GM21360 (cell line): Measurements from ENCODE around the gene VPS41.

Experiments
- ATAC-seq: cut with Tn5 transposase; IDR thresholded peaks from one replicate; pipeline ENCODE4 v1.9.1; 2021; ENCODE audit warnings: mild to moderate bottlenecking, moderate library complexity; ENCODE audit not compliant: unreplicated experiment

The VPS41 gene

GRCh38 chr7:38740041-38740440 lies 168.9 kb downstream of the VPS41 start:
- ATAC-seq, result no peak

DNA sequence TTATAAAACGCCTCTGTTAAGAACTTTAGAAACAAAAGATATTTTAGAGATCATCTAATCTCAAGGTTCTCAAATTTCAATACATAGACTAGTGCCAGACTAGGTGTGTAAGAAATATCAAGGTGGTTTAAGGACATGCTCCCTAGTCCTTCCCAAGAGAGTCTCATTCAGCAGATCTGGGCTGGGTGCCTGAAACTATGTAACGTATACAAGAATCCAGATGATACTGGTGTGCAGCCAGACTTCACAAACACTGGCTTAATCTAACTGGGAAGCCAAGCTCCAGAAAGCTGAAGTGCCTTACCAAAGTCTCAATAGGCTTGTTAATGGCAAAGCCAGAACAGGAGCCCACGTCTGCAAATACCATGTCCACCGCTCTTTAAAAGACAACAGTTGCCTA lies 172.9 kb downstream of the VPS41 start:
- ATAC-seq, result no peak

- no peak for ATAC-seq
Observed at GRCh38 chr7:38731215-38731614, 177.8 kb downstream of the VPS41 start.

- ATAC-seq, result no peak
Observed at GRCh38 chr7:38728145-38728544, 180.8 kb downstream of the VPS41 start.

- no peak for ATAC-seq
Observed at GRCh38 chr7:38727184-38727940, 181.6 kb downstream of the VPS41 start.

GRCh38 chr7:38723327-38723726 lies 185.7 kb downstream of the VPS41 start:
- no peak for ATAC-seq

GRCh38 chr7:38716397-38716796 lies 192.6 kb downstream of the VPS41 start:
- no peak for ATAC-seq

DNA sequence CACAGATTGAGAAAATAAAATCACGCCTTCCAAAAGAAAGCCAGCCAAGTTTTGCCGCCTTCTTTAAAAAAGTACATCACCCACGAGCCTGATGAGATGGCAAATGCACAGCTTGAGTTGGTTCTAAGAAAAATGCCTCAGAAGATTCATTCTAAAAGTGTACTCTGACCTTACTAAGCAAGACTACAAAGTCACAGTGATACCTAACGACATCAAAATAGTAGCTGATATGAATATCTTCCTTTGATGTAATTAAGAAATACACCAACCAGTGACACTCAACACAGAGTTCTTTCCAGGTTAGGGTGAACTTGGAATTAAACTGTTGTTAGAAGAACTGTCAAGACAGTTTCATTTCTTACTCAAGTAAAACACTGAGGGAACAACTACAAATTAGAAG lies 199.9 kb downstream of the VPS41 start:
- no peak for ATAC-seq

GRCh38 chr7:38704751-38705150 lies 204.2 kb downstream of the VPS41 start:
- ATAC-seq, result no peak

DNA sequence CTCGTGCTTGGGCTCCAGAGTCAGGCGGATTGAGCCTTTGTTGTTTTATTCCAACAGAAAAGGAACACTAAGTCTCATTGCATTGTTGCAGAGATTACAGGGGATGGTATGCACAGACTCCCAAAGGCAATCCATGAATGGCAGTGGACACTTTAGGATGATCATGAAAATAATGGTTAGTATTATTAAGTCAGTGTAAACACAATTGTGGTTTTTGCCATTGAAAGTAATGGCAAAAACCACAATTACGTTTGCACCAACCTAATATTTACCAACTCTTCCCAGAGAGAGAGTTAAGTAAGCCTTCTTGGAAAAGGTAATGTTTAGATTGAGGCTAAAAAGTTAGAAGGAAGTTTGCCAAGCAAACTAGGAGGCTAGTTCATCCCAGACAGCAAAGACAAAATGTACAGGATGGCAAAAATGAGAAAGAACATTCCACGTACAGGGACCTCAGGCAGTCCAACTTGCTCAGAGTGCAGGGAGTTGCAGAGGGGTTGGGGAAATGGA lies 204.9 kb downstream of the VPS41 start:
- no peak for ATAC-seq

DNA sequence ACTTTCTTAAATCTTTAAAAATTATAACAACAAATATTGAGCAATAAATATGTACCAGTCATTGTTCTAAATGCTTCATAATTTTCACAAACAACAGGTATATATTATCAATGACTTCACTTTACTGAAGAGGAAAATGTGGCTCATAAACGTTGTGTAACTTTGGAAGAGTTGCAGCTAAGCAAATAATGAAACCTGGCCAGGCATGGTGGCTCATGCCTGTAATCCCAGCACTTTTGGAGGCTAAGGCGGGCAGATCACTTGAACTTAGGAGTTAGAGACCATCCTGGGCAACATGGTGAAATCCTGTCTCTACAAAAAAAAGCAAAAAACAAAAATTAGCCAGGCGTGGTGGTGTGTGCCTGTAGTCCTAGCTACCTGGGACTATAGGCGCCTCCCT lies 205.9 kb downstream of the VPS41 start:
- ATAC-seq, result no peak

- no peak for ATAC-seq
Observed at GRCh38 chr7:38702002-38702535, 206.9 kb downstream of the VPS41 start.

DNA sequence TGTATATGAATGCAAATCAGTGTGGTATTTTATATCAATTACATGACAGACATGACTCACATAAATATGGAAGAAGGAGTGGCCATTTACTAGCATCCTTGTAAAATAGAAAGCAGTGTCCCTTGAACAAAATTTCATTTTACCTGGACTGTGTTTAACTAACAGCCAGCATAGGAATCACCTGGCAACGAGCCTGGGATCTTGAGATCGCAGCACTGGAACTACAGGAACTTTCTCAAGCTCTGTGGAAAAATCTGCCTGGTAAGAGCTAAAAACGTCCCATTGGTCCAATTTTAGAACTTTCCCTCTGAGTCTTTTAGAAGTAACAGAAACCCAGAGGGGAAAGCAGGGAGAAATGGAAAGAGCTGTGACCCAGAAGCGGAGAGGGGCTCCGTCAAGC lies 208.9 kb downstream of the VPS41 start:
- ATAC-seq, result no peak

DNA sequence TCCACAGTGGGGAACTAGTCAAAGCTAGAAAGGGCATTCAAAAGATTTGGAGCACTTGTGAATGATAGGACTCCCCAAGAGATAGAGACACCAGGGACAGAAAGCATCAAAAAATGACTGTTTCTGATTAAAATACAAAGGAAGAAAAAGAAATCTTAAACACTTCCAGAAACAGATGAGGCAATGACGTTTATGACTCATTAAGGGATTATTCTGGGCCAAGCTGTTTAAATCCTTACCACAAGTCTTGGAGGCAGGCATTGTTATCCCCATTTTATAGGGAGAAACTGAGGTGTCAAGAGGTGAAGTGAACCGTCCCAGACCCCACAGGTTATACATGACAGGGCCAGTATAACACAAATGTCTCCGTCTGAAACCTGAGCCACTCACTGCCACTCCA lies 209.5 kb downstream of the VPS41 start:
- ATAC-seq, result no peak

GRCh38 chr7:38694326-38694725 lies 214.7 kb downstream of the VPS41 start:
- ATAC-seq, result no peak

DNA sequence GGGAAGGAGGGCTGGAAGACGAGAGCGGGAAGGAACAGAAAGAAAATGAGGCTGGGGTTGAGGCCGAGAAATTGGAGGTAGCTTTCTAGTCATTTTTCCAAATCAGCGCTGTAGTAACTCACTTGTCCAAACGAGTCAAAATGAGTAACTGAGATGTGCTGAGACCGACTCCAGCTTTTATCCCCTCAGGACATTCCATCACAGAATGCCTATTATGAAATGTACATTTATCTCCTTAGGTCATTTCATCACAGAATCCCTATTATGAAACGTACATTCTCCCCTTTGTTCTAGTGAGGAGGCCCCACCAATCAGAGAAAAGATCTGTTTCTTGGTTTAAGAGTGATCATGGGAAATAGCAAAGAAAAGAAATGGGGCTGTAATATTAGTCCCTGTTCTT lies 222.1 kb downstream of the VPS41 start:
- no peak for ATAC-seq

DNA sequence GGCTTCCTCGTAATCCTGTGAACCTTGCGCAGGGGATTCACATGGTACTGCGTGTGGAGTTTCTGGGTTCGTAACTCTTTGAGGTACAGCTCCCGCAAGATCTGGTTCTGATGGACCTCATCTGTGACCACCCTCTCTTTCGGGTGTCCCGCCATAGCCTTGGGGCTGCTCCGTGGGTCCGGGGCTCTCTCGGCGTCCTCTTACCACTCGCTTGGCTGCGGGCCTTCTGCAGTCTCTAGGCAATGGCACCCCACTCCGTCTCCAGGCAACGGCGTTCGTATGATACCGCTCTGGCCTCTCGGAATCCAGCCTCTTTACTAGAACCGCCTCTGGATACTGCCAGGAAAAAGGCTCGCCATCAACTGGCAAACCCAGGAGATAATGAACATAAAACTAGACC lies 223.1 kb downstream of the VPS41 start:
- ATAC-seq, result no peak

DNA sequence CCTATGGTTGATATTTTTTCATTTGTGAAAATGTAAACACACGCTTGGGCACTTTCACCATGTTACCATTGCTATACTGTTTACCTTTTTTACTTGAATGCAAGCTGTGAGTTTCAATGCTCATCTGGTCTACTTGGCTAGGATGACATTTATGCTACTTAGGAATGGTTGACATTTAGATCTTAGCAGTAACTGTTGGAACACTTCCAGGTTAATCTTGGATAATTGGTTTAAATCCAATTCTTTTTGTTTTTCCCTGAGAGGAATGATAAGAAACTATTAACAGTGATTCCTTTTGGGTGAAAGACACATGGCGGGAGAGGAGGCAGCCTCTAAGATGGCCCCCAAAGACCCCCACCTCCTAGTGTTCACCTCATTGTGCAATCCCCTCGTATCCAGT lies 226.4 kb downstream of the VPS41 start:
- ATAC-seq, result no peak

GRCh38 chr7:38681882-38682281 lies 227.1 kb downstream of the VPS41 start:
- ATAC-seq, result no peak

DNA sequence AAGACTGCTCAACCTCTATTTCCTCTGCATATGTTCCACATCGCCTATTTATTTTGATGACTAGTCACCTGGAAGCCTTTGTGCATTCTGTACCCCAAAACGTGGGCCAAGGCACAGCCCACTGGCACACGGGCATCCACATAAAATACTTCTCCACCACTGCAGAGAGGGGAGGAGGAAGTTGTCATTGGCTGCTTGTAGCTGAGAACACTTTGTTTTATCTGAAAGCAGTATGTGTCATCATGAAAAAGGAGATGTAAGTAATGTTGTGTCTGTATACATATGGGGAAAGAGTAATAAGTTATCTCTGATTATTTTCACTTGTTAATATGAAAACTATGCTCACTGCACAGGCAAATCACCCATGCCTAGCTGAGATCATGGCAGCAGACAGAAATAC lies 229.6 kb downstream of the VPS41 start:
- ATAC-seq, result no peak

GRCh38 chr7:38678698-38679054 lies 230.3 kb downstream of the VPS41 start:
- no peak for ATAC-seq

- ATAC-seq, result no peak
Observed at GRCh38 chr7:38677981-38678697, 230.9 kb downstream of the VPS41 start.
